Measurements from ENCODE around the gene TMEM52B. TPM values are rescaled to one million over a fixed set of nuclear protein-coding genes. Genes with fewer than 3 reads are reported as not detected.

The TMEM52B gene
- total and polyA plus RNA-seq, 2 experiments from 2014 or later = not detected

DNA sequence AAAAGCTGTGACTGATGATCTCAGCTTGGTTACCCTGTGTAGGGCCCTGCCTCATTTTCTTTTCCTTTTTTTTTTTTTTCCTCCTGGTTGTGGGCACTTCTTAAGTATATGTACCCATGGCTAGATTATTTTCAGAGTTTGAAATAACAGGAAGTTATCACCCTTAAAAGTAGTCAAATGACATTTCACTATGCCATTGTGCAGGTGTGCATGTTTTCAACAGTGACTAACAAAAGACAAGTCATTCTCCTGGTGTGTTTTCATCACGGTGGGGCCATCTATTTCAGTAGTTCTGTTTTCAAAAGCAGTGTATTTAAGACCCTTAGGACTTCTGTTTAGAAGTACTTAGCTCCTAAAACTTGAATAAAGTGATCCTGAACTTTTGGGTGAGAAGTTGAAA is 48.8 kb downstream of the TMEM52B start (continued):
- TF ChIP-seq, protein P1, sequence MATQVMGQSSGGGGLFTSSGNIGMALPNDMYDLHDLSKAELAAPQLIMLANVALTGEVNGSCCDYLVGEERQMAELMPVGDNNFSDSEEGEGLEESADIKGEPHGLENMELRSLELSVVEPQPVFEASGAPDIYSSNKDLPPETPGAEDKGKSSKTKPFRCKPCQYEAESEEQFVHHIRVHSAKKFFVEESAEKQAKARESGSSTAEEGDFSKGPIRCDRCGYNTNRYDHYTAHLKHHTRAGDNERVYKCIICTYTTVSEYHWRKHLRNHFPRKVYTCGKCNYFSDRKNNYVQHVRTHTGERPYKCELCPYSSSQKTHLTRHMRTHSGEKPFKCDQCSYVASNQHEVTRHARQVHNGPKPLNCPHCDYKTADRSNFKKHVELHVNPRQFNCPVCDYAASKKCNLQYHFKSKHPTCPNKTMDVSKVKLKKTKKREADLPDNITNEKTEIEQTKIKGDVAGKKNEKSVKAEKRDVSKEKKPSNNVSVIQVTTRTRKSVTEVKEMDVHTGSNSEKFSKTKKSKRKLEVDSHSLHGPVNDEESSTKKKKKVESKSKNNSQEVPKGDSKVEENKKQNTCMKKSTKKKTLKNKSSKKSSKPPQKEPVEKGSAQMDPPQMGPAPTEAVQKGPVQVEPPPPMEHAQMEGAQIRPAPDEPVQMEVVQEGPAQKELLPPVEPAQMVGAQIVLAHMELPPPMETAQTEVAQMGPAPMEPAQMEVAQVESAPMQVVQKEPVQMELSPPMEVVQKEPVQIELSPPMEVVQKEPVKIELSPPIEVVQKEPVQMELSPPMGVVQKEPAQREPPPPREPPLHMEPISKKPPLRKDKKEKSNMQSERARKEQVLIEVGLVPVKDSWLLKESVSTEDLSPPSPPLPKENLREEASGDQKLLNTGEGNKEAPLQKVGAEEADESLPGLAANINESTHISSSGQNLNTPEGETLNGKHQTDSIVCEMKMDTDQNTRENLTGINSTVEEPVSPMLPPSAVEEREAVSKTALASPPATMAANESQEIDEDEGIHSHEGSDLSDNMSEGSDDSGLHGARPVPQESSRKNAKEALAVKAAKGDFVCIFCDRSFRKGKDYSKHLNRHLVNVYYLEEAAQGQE (IDR thresholded peaks at IDR 0.05; ENCODE audit: unreplicated experiment) = no peak
- TF ChIP-seq POLR2AphosphoS5 (IDR thresholded peaks at IDR 0.05; ENCODE audit: low read depth) (no peak), EZH2phosphoT487 (IDR thresholded peaks at IDR 0.05; ENCODE audit: unreplicated experiment) (no peak)

DNA sequence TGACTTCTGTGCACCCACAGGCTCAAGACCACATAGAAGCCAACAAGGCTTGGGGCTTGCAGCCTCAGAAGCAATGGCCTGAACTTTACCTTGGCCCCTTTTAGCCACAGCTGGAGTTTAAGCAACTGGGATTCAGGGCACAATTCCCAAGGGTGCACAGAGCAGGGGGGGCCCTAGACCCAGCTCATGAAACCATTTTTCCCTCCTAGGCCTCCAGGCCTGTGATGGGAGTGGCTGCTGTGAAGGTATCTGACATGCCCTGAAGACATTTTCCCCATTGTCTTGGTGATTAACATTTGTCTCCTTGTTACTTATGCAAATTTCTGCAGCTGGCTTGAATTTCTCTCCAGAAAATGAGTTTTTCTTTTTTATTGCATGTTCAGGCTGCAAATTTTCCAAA is 55.7 kb downstream of the TMEM52B start:
- ATAC-seq = no peak
- Mint-ChIP-seq H3K9me3 (peaks cover 50% of the 10 kb centered on the region), H3K4me3 (no peak overlapping the region), H3K4me1 (no peaks in the 10 kb centered on the region), H3K36me3 (ENCODE audit: low read depth) (peaks cover 34% of the 10 kb centered on the region), H3K27ac (no peak overlapping the region), H3K27me3 (ENCODE audit: insufficient read depth, low read depth, poor library complexity) (no peaks in the 10 kb centered on the region)
- H4K20me1 ChIP-seq (replicated peaks; ENCODE audit: insufficient read depth) = no peaks in the 10 kb centered on the region
- no peaks in the 10 kb centered on the region for H3K79me2 ChIP-seq (replicated peaks; ENCODE audit: insufficient read depth)
- H3K27ac ChIP-seq (ENCODE audit: low read depth) = no peak overlapping the region
- H3K36me3 ChIP-seq (ENCODE audit: insufficient read depth) = 0 out of 2 replicates have a peak, but pooled peaks cover 4% of the 10 kb centered on the region
- H3F3A ChIP-seq (replicated peaks; ENCODE audit: low read depth) = no peaks in the 10 kb centered on the region
- TF ChIP-seq ZNF114 (CRISPR knock-in tag; IDR thresholded peaks at IDR 0.05) = no peak
- TF ChIP-seq EZH2 (IDR thresholded peaks at IDR 0.05; ENCODE audit: low read depth, unreplicated experiment) = no peak
- TF ChIP-seq POLR2AphosphoS5 (IDR thresholded peaks at IDR 0.05; ENCODE audit: low read depth) = no peak
- no peak for TF ChIP-seq EZH2phosphoT487 (IDR thresholded peaks at IDR 0.05; ENCODE audit: unreplicated experiment)
- no peak for TF ChIP-seq CREB1 (CRISPR knock-in tag; IDR thresholded peaks at IDR 0.05; ENCODE audit: low read depth)
- TF ChIP-seq, protein P1 (IDR thresholded peaks at IDR 0.05; ENCODE audit: unreplicated experiment) = no peak
- H3K27me3 ChIP-seq (ENCODE audit: insufficient read depth) = no peaks in the 10 kb centered on the region
- H2AFZ ChIP-seq = no peak overlapping the region
- H3K4me2 ChIP-seq = no peak overlapping the region
- no peak overlapping the region for H3K4me3 ChIP-seq
- no peaks in the 10 kb centered on the region; the same call in 1 of the 2 replicates for H3K9me2 ChIP-seq (ENCODE audit: insufficient read depth)
- no peaks in the 10 kb centered on the region for H3K4me1 ChIP-seq (ENCODE audit: insufficient read depth)
- DNase-seq (ENCODE audit: low spot score) = no peak

Measured in GM23338 (cell line).